GM21786 (cell line): ENCODE measurements around the gene PCID2.
"Not testable (repeated sequence)": the region's sequence is repeated elsewhere in the genome, so short reads cannot be mapped to it uniquely, and the experiment has no call there.

Source experiments
- ATAC-seq: cut with Tn5 transposase; IDR thresholded peaks from one replicate; pipeline ENCODE4 v1.9.1; 2021; ENCODE audit not compliant: unreplicated experiment

The PCID2 gene

GRCh38 chr13:113208421-113209335 is at the start of gene PCID2:
Gene PCID2, minus strand, starts transcription at chr13:113208669. Its CDS starts 35 bp downstream, at chr13:113208634.
- ATAC-seq, result peak; percentile 77

GRCh38 chr13:113257908-113258307 is 49.4 kb upstream of the PCID2 start:
- not testable (repeated sequence) for ATAC-seq

GRCh38 chr13:113252516-113253095 is 44.1 kb upstream of the PCID2 start:
- no peak for ATAC-seq

- no peak for ATAC-seq
These were observed 37.7 kb upstream of the PCID2 start for GRCh38 chr13:113245849-113246796.

GRCh38 chr13:113243847-113244246 is 35.4 kb upstream of the PCID2 start:
- ATAC-seq, result no peak

GRCh38 chr13:113241623-113242022 is 33.2 kb upstream of the PCID2 start:
- ATAC-seq, result not testable (repeated sequence)

GRCh38 chr13:113239986-113240385 is 31.5 kb upstream of the PCID2 start:
- ATAC-seq, result no peak

GRCh38 chr13:113239357-113239756 is 30.9 kb upstream of the PCID2 start:
- ATAC-seq, result no peak

GRCh38 chr13:113238536-113238935 is 30.1 kb upstream of the PCID2 start:
- ATAC-seq, result no peak

GRCh38 chr13:113233101-113233500 is 24.6 kb upstream of the PCID2 start:
- no peak for ATAC-seq

GRCh38 chr13:113232208-113233003 is 23.9 kb upstream of the PCID2 start:
- no peak for ATAC-seq

- ATAC-seq, result no peak
These were observed 23.1 kb upstream of the PCID2 start for GRCh38 chr13:113231306-113232207.

- no peak for ATAC-seq
These were observed 21.3 kb upstream of the PCID2 start for GRCh38 chr13:113229791-113230190.

- no peak for ATAC-seq
These were observed 20.7 kb upstream of the PCID2 start for GRCh38 chr13:113229161-113229560.

- no peak for ATAC-seq
These were observed 18.5 kb upstream of the PCID2 start for GRCh38 chr13:113226873-113227450.

GRCh38 chr13:113225515-113225914 is 17.0 kb upstream of the PCID2 start:
- ATAC-seq, result no peak

GRCh38 chr13:113224486-113224885 is 16.0 kb upstream of the PCID2 start:
- no peak for ATAC-seq

GRCh38 chr13:113223070-113223469 is 14.6 kb upstream of the PCID2 start:
- no peak for ATAC-seq

GRCh38 chr13:113220877-113221276 is 12.4 kb upstream of the PCID2 start:
- no peak for ATAC-seq
